ENCODE results near the gene KCNQ1OT1.

- TF ChIP-seq, protein P1, sequence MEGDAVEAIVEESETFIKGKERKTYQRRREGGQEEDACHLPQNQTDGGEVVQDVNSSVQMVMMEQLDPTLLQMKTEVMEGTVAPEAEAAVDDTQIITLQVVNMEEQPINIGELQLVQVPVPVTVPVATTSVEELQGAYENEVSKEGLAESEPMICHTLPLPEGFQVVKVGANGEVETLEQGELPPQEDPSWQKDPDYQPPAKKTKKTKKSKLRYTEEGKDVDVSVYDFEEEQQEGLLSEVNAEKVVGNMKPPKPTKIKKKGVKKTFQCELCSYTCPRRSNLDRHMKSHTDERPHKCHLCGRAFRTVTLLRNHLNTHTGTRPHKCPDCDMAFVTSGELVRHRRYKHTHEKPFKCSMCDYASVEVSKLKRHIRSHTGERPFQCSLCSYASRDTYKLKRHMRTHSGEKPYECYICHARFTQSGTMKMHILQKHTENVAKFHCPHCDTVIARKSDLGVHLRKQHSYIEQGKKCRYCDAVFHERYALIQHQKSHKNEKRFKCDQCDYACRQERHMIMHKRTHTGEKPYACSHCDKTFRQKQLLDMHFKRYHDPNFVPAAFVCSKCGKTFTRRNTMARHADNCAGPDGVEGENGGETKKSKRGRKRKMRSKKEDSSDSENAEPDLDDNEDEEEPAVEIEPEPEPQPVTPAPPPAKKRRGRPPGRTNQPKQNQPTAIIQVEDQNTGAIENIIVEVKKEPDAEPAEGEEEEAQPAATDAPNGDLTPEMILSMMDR (IDR thresholded peaks at IDR 0.05) = no peak
- TF ChIP-seq POLR2AphosphoS5 (IDR thresholded peaks at IDR 0.05) = no peak
Measured at GRCh38 chr11:2593393-2593950, 106.3 kb downstream of the KCNQ1OT1 start.
